ENCODE data around the gene YJU2.
"Not testable (repeated sequence)": the region's sequence is repeated elsewhere in the genome, so short reads cannot be mapped to it uniquely, and the experiment has no call there.

The YJU2 gene

DNA sequence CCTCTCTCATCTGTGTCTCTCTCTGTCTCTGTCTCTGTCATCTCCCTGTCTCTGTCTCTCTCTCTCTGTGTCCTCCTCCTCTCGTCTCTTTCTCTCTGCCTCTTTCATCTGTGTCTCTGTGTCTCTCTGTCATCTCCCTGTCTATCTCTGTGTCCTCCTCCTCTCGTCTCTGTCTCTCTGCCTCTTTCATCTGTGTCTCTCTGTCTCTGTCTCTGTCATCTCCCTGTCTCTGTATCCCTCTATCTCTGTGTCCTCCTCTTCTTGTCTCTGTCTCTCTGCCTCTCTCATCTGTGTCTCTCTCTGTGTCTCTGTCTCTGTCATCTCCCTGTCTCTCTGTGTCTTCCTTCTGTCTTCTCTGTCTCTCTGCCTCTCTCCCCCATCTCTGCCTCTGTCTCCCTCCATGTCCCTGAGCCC lies 18.1 kb upstream of the YJU2 start:
- DNase-seq (ENCODE audit: low read depth in 2 of 2), result no peak

- DNase-seq (ENCODE audit: low read depth in 2 of 2), result peak in 1 of 2 donors; percentile 26
Measured at GRCh38 chr19:4229179-4229931, 17.5 kb upstream of the YJU2 start, which contains the start of gene EBI3. Gene EBI3, plus strand, starts transcription at chr19:4229523. Its CDS starts 28 bp downstream, at chr19:4229551.

DNA sequence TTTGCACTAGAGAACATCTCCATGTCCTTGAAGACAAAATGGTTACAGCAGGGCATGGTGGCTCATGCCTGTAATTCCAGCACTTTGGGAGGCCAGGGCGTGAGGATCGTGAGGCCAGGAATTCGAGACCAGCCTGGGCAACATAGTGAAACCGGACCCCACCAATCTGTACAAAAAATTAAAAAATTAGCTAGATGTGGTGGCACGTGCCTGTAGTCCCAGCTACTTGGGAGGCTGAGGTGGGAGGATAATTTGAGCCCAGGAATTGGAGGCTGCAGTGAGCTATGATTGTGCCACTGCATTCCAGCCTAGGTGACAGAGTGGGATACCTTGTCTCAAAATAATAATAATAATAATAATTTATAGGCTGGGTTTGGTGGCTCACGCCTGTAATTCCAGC lies 16.6 kb upstream of the YJU2 start:
- DNase-seq (ENCODE audit: low read depth in 2 of 2), result not testable (repeated sequence)

GRCh38 chr19:4231521-4231920 lies 15.4 kb upstream of the YJU2 start:
- not testable (repeated sequence) for DNase-seq (ENCODE audit: low read depth in 2 of 2)

- DNase-seq (ENCODE audit: low read depth in 2 of 2), result not testable (repeated sequence)
Measured at GRCh38 chr19:4232139-4232538, 14.7 kb upstream of the YJU2 start.

DNA sequence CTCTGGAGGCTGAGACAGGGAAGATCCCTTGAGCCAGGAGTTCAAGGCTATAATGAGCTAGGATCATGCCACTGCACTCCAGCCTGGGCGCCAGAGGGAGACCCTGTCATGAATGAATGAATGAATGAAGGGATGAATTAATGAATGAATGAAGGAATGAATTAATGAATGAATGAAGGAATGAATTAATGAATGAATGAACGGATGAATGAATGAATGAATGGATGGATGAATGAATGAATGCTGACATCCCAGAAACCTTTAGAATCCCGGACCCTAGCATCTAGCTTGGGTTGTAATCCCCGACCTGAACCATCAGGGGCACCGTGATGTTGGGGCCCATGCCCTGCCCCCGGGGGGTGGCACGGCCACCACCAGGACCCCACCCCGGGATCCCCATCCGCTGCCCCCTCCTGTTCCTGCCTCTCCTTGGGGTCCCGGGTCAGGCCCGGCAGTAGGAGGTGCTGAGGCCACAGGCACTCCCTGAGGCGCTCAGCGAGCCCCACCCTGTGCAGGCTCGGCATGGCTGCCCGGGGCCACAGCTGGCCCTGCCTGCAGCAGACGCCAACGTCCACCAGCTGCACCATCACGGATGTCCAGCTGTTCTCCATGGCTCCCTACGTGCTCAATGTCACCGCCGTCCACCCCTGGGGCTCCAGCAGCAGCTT lies 14.1 kb upstream of the YJU2 start:
- no peak for DNase-seq (ENCODE audit: low read depth in 2 of 2)

DNA sequence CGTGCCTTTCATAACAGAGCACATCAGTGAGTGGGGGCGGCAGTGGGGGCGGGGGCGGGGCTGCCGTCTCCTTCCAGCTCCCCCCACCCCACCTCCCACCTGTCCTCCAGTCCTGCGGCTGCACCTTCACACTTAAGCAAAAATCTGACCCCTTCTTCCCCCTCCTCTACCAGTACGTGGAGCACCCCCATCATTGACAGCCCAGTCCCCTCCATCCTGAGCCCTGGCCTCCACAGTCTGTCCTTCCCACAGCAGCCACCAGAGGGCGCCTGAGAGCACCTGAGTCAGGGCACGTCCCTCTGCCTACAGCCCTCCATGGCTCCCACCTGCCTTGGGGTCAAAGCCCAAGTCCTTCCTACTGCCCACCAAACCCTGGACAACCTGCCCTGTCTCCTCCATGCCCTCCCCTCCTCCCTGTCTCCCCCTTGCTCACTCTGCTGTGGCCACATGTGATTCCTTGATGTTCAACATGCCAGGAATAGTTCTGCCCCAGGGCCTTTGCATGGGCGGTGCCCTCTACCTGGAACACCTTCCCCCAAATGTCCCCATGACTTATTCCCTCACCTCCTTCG lies 13.5 kb upstream of the YJU2 start:
- DNase-seq (ENCODE audit: low read depth in 2 of 2), result peak; percentile 30 to 42

GRCh38 chr19:4234142-4234861 lies 12.6 kb upstream of the YJU2 start:
- DNase-seq (ENCODE audit: low read depth in 2 of 2), result no peak

GRCh38 chr19:4234862-4235201 lies 12.0 kb upstream of the YJU2 start:
- no peak for DNase-seq (ENCODE audit: low read depth in 2 of 2)

DNA sequence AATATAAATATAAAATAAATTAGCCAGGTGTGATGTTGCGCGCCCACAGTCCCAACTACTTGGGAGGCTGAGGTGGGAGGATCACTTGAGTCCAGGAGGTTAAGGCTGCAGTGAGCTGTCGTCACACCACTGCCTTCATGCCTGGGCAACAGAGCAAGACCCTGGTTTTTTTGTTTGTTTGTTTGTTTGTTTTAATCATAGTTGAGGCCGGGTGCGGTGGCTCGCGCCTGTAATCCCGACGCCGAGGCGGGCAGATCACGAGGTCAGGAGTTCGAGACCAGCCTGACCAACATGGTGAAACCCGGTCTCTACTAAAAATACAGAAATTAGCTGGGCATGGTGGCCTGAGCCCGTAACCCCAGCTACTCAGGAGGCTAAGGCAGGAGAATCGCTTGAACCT lies 9.4 kb upstream of the YJU2 start:
- not testable (repeated sequence) for DNase-seq (ENCODE audit: low read depth in 2 of 2)

DNA sequence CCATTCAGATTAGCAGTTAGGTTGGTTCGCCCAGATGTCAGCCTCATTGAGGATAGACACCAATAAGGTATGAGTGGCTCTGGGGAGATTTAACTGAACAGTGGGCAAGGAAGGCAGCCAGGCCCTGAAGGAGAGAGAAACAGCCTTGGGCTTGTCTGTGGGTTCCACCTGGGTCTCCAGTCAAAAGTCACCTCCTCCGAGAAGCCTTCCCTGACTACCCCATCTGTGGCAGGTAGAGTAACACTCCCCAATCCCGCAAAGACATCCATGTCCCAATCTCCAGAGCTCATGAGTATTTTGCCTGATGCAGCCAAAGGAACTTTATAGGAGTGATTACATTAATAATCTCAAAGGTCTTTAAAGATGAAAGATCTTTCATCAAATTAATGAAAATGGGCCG lies 8.0 kb upstream of the YJU2 start:
- no peak for DNase-seq (ENCODE audit: low read depth in 2 of 2)

- DNase-seq (ENCODE audit: low read depth in 2 of 2), result no peak
Measured at GRCh38 chr19:4241824-4242430, 5.0 kb upstream of the YJU2 start.

- not testable (repeated sequence) for DNase-seq (ENCODE audit: low read depth in 2 of 2)
Measured at GRCh38 chr19:4245938-4246337, 942 bp upstream of the YJU2 start.

DNA sequence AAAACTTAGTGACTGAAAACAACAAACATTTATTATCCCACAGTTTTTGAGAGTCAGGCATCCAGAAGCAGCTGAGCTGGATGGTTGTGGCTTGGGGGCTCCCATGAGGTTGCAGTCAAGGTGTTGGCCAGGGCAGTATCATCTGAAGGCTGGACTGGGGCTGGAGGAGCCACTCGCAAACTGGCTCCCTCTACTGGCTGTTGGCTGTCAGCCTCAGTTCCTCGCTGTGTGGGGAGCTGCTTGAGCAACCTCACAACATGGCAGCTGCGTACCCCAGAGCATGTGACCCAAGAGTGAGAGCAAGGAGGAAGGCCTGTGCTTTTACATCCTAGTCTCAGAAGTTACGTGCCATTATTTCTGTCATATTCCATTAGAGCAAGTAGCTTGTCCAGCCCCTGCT lies 9.7 kb downstream of the YJU2 start:
- no peak for DNase-seq (ENCODE audit: low read depth in 2 of 2)

- DNase-seq (ENCODE audit: low read depth in 2 of 2), result no peak
Measured at GRCh38 chr19:4257025-4257424, 10.1 kb downstream of the YJU2 start.

- DNase-seq (ENCODE audit: low read depth in 2 of 2), result no peak
Measured at GRCh38 chr19:4258181-4258580, 11.3 kb downstream of the YJU2 start.

- no peak for DNase-seq (ENCODE audit: low read depth in 2 of 2)
Measured at GRCh38 chr19:4260613-4261191, 13.8 kb downstream of the YJU2 start.

DNA sequence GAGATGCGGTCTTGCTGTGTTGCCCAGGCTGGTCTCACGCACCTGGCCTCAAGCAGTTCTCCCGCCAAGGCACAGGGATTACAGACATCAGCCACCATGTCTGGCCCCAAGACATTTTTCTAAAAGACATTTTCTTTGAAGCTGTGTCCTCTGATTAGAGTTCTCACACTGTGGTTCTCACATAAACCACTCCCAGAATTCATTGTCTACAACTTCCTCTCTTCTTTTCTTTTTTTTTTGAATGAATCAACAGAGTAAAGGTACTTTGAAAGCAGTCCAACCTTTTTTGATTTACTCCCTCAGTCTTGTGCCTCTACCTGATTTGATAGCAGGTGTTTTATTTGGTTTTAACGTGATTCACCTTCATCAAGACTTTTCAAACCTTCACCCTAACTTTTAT lies 17.9 kb downstream of the YJU2 start:
- DNase-seq (ENCODE audit: low read depth in 2 of 2), result no peak

DNA sequence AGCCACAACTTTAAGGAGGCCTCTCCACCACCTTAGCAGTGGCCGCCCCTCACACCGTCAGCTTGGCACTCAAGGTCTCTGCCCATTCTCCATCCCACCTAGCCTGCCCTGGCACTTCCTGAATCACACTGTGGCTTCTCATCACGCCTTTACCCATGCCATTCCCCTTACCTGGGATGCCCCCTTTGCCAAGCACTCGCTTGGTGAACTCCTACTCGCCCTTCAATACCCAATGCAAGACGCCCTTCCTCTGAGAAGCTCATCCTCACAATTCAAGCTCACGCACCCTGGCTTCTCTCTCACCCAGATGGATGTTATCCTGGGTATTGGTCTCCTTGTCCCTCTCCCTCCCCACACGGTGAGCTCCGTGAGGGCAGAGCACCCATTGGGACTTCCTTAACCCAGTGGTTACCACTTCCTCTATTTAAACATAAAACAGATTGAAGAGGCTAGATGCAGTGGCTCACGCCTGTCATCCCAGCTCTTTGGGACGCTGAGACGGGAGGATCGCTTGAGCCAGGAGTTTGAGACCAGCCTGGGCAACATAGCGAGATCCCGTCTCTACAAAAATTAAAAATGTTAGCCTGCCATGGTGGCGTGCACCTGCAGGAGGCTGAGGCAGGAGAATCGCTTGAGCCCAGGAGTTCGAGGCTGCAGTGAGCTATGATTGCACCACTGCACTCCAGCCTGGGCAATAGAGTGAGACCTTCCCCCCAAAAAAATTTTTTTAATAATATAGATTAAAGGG lies 19.5 kb downstream of the YJU2 start:
- DNase-seq (ENCODE audit: low read depth in 2 of 2), result no peak

DNA sequence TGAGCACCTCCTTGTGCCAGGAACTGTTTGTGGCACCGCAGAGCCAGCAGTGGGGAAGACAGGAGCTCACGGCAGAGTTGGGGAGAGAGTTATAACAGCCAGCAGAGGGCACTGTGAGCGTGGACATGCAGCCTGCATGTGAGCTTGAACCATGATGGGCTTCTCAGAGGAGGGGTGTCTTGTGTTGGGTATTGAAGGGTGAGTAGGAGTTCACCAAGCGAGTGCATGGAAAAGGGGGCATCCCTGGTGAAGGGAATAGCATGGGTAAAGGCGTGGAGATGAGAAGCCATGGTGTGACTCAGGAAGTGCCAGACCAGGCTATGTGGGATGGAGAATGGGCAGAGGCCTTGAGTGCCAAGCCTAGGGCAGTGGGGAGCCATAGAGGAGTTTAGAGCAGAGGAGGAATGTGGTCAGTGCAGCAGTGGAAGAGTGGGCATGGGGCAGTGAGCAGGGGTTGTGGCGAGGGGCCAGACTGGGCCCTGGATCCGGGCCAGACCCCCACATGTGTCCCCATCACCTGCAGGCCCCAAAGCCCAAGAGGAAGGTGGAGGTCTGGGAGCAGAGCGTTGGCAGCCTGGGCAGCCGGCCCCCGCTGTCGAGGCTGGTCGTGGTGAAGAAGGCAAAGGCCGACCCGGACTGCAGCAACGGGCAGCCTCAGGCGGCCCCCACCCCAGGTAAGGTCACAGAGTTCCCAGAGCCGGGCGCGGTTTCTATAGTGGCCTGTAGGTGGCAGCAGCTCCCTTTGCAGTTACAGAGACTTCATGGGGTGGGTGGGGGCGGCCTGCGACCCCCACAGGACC lies 20.4 kb downstream of the YJU2 start:
- DNase-seq (ENCODE audit: low read depth in 2 of 2), result peak; percentile 15 to 30
